Upper lobe of left lung (tissue), 6 donors: Measurements from ENCODE around the gene IPO8. TPM values are rescaled to one million over a fixed set of nuclear protein-coding genes. Genes with fewer than 3 reads are reported as not detected.

Experiments used
- ATAC-seq, 2 donors: fragments of 200-7000 bp; cut with Tn5 transposase; one replicate each; pipeline ENCODE4 v1.9.1; 2022; ENCODE audit warnings: mild to moderate bottlenecking in 2 of 2, moderate library complexity in 2 of 2; ENCODE audit not compliant: low FRiP score in 2 of 2
- DNase-seq, 2 donors: peaks; one replicate each; pipeline ENCODE4 v3.0.0-alpha.2; 2019 to 2020
- H3K27ac ChIP-seq, 4 donors: fragments of 200-600 bp; sonication (generic); one replicate each; pipeline ENCODE4 v1.5.1; 2016 to 2019
- H3K27me3 ChIP-seq, 4 donors: fragments of 200-600 bp; sonication (generic); one replicate each; pipeline ENCODE4 v1.5.1; 2017 to 2019
- H3K36me3 ChIP-seq, 4 donors: fragments of 200-600 bp; sonication (generic); one replicate each; pipeline ENCODE4 v1.5.1; 2016 to 2019
- H3K4me1 ChIP-seq, 4 donors: fragments of 200-600 bp; sonication (generic); one replicate each; pipeline ENCODE4 v1.5.1; 2018 to 2019
- H3K4me3 ChIP-seq, 4 donors: fragments of 200-600 bp; sonication (generic); one replicate each; pipeline ENCODE4 v1.5.1; 2017 to 2019; ENCODE audit warnings: mild to moderate bottlenecking in 2 of 4, moderate library complexity in 1 of 4
- H3K9me3 ChIP-seq, 4 donors: fragments of 200-600 bp; sonication (generic); one replicate each; pipeline ENCODE4 v1.5.1; 2018 to 2019
- CTCF ChIP-seq, 6 experiments: fragments of 450-650 bp in 4 of 6; fragments of 200-600 bp in 2 of 6; sonication (generic) in 2 of 6; IDR thresholded peaks; one replicate each; pipeline ENCODE4 v1.5.1; 2016 to 2019; ENCODE audit warnings: antibody characterized with exemption in 6 of 6
- EP300 ChIP-seq, 4 donors: sonication (generic); formaldehyde crosslinking; IDR thresholded peaks; one replicate each; pipeline ENCODE4 v1.5.1; 2017; ENCODE audit warnings: antibody characterized with exemption in 4 of 4, control low read depth in 2 of 4
- POLR2A ChIP-seq, 4 donors: fragments of 450-650 bp; IDR thresholded peaks; one replicate each; pipeline ENCODE4 v1.5.1; 2016 to 2017; ENCODE audit warnings: antibody characterized with exemption in 4 of 4, mild to moderate bottlenecking in 2 of 4
- POLR2AphosphoS5 ChIP-seq, 2 donors: sonication (generic); formaldehyde crosslinking; IDR thresholded peaks; one replicate each; pipeline ENCODE4 v1.5.1; 2017; ENCODE audit warnings: antibody characterized with exemption in 2 of 2
- WGBS, 2 donors: methylation state at CpG; one replicate each; pipeline ENCODE4 v1.1.5; 2017 to 2018; 5-methylcytosine and 5-hydroxymethylcytosine counted together
- total RNA-seq, 6 donors: library from RNA; depleted of rRNA in 4 of 6; stranded (reverse); fragments of >200 nt in 4 of 6; gene quantifications; one replicate each; pipeline versions ENCODE4 v1.1.0 to v1.2.1, GENCODE V29; 2016 to 2021
- donor health status: DM: no; HTN: no; CAD: no; lungs with moderate emphysema.
- donor health status: DM: no; HTN: yes; CAD: no; lungs with severe emphysema.

IPO8 gene
- total RNA-seq, 6 donors from 2014 or later = 20.4 to 68.1 (median 48.0) TPM

GRCh38 chr12:30698346-30698745 lies 2.7 kb upstream of the IPO8 start:
- H3K36me3 ChIP-seq = no peaks in the 10 kb centered on the region
- H3K27me3 ChIP-seq = no peaks in the 10 kb centered on the region
- no peak for DNase-seq
- 84 to 95% methylated on average over 12 of the region's 12 CpGs for WGBS, 2 donors
- H3K27ac ChIP-seq = no peak overlapping the region
- H3K4me3 ChIP-seq = no peak overlapping the region
- H3K9me3 ChIP-seq = no peaks in the 10 kb centered on the region
- peaks cover 15 to 21% (median 17%) of the 10 kb centered on the region in 4 donors for H3K4me1 ChIP-seq
- no peak for TF ChIP-seq CTCF (IDR thresholded peaks at IDR 0.05)
- TF ChIP-seq POLR2AphosphoS5 (IDR thresholded peaks at IDR 0.05) = no peak
- TF ChIP-seq POLR2A (IDR thresholded peaks at IDR 0.05) = no peak
- no peak for TF ChIP-seq EP300 (IDR thresholded peaks at IDR 0.05)
- no peak for ATAC-seq

- 94 to 98% methylated on average over 5 to 7 of the region's 7 CpGs for WGBS, 2 donors
- no peak for ATAC-seq
- TF ChIP-seq POLR2A (IDR thresholded peaks at IDR 0.05) (no peak), POLR2AphosphoS5 (IDR thresholded peaks at IDR 0.05) (no peak), EP300 (IDR thresholded peaks at IDR 0.05) (no peak), CTCF (IDR thresholded peaks at IDR 0.05) (no peak)
- Histone ChIP-seq H3K27me3 (no peaks in the 10 kb centered on the region), H3K4me3 (no peak overlapping the region), H3K27ac (no peak overlapping the region), H3K4me1 (peaks cover 24 to 27% (median 26%) of the 10 kb centered on the region in 4 donors), H3K9me3 (no peaks in the 10 kb centered on the region), H3K36me3 (no peaks in the 10 kb centered on the region)
- no peak for DNase-seq
Observed at GRCh38 chr12:30696943-30697342, 1.3 kb upstream of the IPO8 start.

DNA sequence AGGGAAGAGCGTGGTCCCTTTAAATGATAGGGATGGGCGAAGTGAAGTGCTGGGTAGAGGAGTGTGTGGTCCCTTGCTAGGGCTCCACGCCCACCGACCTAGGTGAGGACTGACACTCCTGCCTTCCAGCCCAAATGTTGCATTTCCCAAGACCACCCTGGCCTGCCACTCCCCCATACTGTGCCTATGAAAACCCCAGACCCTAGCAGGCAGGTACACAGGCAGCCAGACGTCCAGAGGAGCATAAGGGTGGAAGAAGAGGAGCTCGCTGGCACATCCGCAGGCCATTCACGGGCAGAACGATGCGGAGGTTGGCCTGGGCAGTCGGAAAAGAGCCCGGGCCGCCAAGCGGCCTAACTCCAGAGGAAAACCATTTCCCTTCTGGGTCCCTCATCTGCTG lies 817 bp upstream of the IPO8 start:
- Histone ChIP-seq H3K36me3 (no peaks in the 10 kb centered on the region), H3K9me3 (no peaks in the 10 kb centered on the region), H3K27me3 (no peaks in the 10 kb centered on the region), H3K4me1 (peaks cover 24 to 27% (median 26%) of the 10 kb centered on the region in 4 donors), H3K27ac (peak overlapping the region in 1 of 4 donors; percentile 82), H3K4me3 (peak overlapping the region in 3 of 4 donors; percentile 95 to 99 (median 96))
- TF ChIP-seq POLR2A (IDR thresholded peaks at IDR 0.05) (no peak), CTCF (IDR thresholded peaks at IDR 0.05) (no peak), POLR2AphosphoS5 (IDR thresholded peaks at IDR 0.05) (no peak), EP300 (IDR thresholded peaks at IDR 0.05) (no peak)
- ATAC-seq (no peak), DNase-seq (peak in 1 of 2 donors; percentile 41)
- 92 to 96% methylated on average over 11 to 14 of the region's 14 CpGs for WGBS, 2 donors

DNA sequence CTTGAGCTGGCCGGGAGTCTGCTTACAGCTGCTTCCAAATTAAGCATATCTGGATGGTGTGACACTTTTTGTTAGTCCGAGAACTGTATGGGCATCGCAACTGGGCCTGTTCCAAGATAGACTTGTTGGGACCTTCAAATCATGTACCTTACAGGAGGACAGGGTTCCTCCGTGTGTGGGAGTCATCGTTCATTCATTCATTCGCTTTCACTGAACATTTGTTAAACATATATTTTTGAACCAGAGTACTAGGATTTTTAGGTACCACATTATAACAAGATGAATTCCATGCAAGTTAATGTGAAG lies 387 bp upstream of the IPO8 start:
- Histone ChIP-seq H3K4me3 (peak overlapping the region; percentile 22 to 99 (median 96)), H3K9me3 (no peaks in the 10 kb centered on the region), H3K27me3 (no peaks in the 10 kb centered on the region), H3K27ac (peak overlapping the region; percentile 78 to 91 (median 86)), H3K36me3 (no peaks in the 10 kb centered on the region), H3K4me1 (peaks cover 26 to 31% (median 27%) of the 10 kb centered on the region in 4 donors)
- TF ChIP-seq EP300 (IDR thresholded peaks at IDR 0.05) (no peak), POLR2A (IDR thresholded peaks at IDR 0.05) (no peak), CTCF (IDR thresholded peaks at IDR 0.05) (no peak), POLR2AphosphoS5 (IDR thresholded peaks at IDR 0.05) (no peak)
- 12 to 17% methylated on average over 3 to 6 of the region's 6 CpGs for WGBS, 2 donors
- ATAC-seq = no peak
- DNase-seq = no peak
